ENCODE data around the gene IGF1R. TPM values are rescaled to one million over a fixed set of nuclear protein-coding genes. Genes with fewer than 3 reads are reported as not detected.

IGF1R gene
- total and polyA plus RNA-seq, 2 of the 13 experiments (the other 11 are each of a cell fraction or from before 2014, with no cell fraction given) = 15.9 to 18.4 TPM

GRCh38 chr15:98791046-98791701, 142.8 kb downstream of the IGF1R start:
- Histone ChIP-seq H3K27ac (ENCODE audit: extremely low read length, insufficient read depth, low read length) (no peak overlapping the region), H3K27me3 (ENCODE audit: control insufficient read depth in 1 of 2, insufficient read depth in 2 of 2, low read length in 2 of 2) (no peaks in the 10 kb centered on the region), H3K9me3 (ENCODE audit: low read length) (no peaks in the 10 kb centered on the region), H3K4me3 (replicated peaks in 1 of 3; ENCODE audit: insufficient read depth in 1 of 3, low read depth in 2 of 3, low read length in 3 of 3) (no peak overlapping the region), H4K20me1 (ENCODE audit: insufficient read depth, low read length) (peaks cover 59% of the 10 kb centered on the region), H3K4me2 (ENCODE audit: low read depth, low read length) (no peak overlapping the region), H3K79me2 (ENCODE audit: insufficient read depth, low read length) (peaks cover 73% of the 10 kb centered on the region), H2AFZ (ENCODE audit: low read length) (no peak overlapping the region), H3K9ac (ENCODE audit: insufficient read depth, low read depth, low read length) (no peak overlapping the region), H3K36me3 (replicated peaks in 1 of 2; ENCODE audit: control insufficient read depth in 1 of 2, insufficient read depth in 2 of 2, low read length in 2 of 2) (no peaks in the 10 kb centered on the region), H3K4me1 (ENCODE audit: insufficient read depth, low read length) (peaks cover 47% of the 10 kb centered on the region)
- WGBS (ENCODE audit: low lambda C conversion rate) = 100% methylated on average over 2 of the region's 2 CpGs
- intact Hi-C loops (cut with micrococcal nuclease; ENCODE audit: unreplicated experiment) (no loop called here), in situ Hi-C loops (cut with HindIII; ENCODE audit: extremely low pct_ligation_motif_present, low pct_unique_long_range_greater_than_20kb) (no loop called here)
- POLR2A ChIA-PET = interaction anchor here (0.6 kb wide), 1 partner anchor 31 kb away, joined by 3 read pairs; no protein-coding TSS in a partner anchor
- no peak for ATAC-seq
- TF ChIP-seq ZNF605 (CRISPR knock-in tag; IDR thresholded peaks at IDR 0.05) (no peak), CEBPB (IDR thresholded peaks at IDR 0.05; ENCODE audit: borderline replicate concordance, low read depth, low read length) (0 out of 2 replicates have a peak, but pooled peaks have one; percentile 24), PCBP2 (optimal IDR thresholded peaks at IDR 0.05; ENCODE audit: low read depth, low read length, poor library complexity, severe bottlenecking) (no peak)
- CTCF ChIA-PET (ENCODE audit: low intra/inter-chr PET ratio, low total read pairs) = no interaction called here
- no peak for FAIRE-seq
- DNase-seq (ENCODE audit: low spot score) = no peak
- BruUV-seq (replicated peaks) = no TSS peak

- intact Hi-C loops (cut with micrococcal nuclease; ENCODE audit: unreplicated experiment) = no loop called here
- in situ Hi-C loops (cut with HindIII; ENCODE audit: extremely low pct_ligation_motif_present, low pct_unique_long_range_greater_than_20kb) = no loop called here
- H3K79me2 ChIP-seq (ENCODE audit: insufficient read depth, low read length) = peaks cover 73% of the 10 kb centered on the region
- CTCF ChIA-PET (ENCODE audit: low intra/inter-chr PET ratio, low total read pairs) = no interaction called here
- no peaks in the 10 kb centered on the region for H3K36me3 ChIP-seq (replicated peaks in 1 of 2; ENCODE audit: control insufficient read depth in 1 of 2, insufficient read depth in 2 of 2, low read length in 2 of 2)
- H3K4me3 ChIP-seq (replicated peaks in 1 of 3; ENCODE audit: insufficient read depth in 1 of 3, low read depth in 2 of 3, low read length in 3 of 3) = no peak overlapping the region
- peaks cover 56% of the 10 kb centered on the region for H4K20me1 ChIP-seq (ENCODE audit: insufficient read depth, low read length)
- peaks cover 37% of the 10 kb centered on the region for H3K4me1 ChIP-seq (ENCODE audit: insufficient read depth, low read length)
- no peak overlapping the region for H3K9ac ChIP-seq (ENCODE audit: insufficient read depth, low read depth, low read length)
- no peak overlapping the region for H3K27ac ChIP-seq (ENCODE audit: extremely low read length, insufficient read depth, low read length)
- no peak overlapping the region for H2AFZ ChIP-seq (ENCODE audit: low read length)
- BruUV-seq (replicated peaks) = no TSS peak
- no peak for FAIRE-seq
- no peak for DNase-seq (ENCODE audit: low spot score)
- H3K4me2 ChIP-seq (ENCODE audit: low read depth, low read length) = no peak overlapping the region
- H3K27me3 ChIP-seq (ENCODE audit: control insufficient read depth in 1 of 2, insufficient read depth in 2 of 2, low read length in 2 of 2) = no peaks in the 10 kb centered on the region
- H3K9me3 ChIP-seq (ENCODE audit: low read length) = no peaks in the 10 kb centered on the region
- no peak for ATAC-seq
- POLR2A ChIA-PET = no interaction called here
- TF ChIP-seq ZKSCAN5 (CRISPR knock-in tag; IDR thresholded peaks at IDR 0.05) = no peak
- TF ChIP-seq SMAD3 (CRISPR knock-in tag; IDR thresholded peaks at IDR 0.05) = no peak
- TF ChIP-seq ZNF776 (CRISPR knock-in tag; IDR thresholded peaks at IDR 0.05) = no peak
- TF ChIP-seq ATF2 (CRISPR knock-in tag; IDR thresholded peaks at IDR 0.05) = no peak
- TF ChIP-seq ZNF207 (IDR thresholded peaks at IDR 0.05; ENCODE audit: borderline replicate concordance) = no peak
- no peak for TF ChIP-seq HBP1 (CRISPR knock-in tag; IDR thresholded peaks at IDR 0.05; ENCODE audit: low read depth)
- no peak for TF ChIP-seq FUBP1 (CRISPR knock-in tag; IDR thresholded peaks at IDR 0.05; ENCODE audit: borderline replicate concordance)
- TF ChIP-seq ZBTB21 (CRISPR knock-in tag; IDR thresholded peaks at IDR 0.05) = no peak
- no peak for TF ChIP-seq CTCF (CRISPR knock-in tag; IDR thresholded peaks at IDR 0.05)
Observed at GRCh38 chr15:98792117-98792516, 143.8 kb downstream of the IGF1R start.
